T1000 (cell line): ENCODE measurements around the gene CFAP61.
"Not testable (repeated sequence)": the region's sequence is repeated elsewhere in the genome, so short reads cannot be mapped to it uniquely, and the experiment has no call there.

Experiments used
- DNase-seq: peaks from one replicate; lab custom pipeline; 2025; ENCODE audit warnings: mixed read lengths; lab: John Stamatoyannopoulos, UW

Gene CFAP61, protein sequence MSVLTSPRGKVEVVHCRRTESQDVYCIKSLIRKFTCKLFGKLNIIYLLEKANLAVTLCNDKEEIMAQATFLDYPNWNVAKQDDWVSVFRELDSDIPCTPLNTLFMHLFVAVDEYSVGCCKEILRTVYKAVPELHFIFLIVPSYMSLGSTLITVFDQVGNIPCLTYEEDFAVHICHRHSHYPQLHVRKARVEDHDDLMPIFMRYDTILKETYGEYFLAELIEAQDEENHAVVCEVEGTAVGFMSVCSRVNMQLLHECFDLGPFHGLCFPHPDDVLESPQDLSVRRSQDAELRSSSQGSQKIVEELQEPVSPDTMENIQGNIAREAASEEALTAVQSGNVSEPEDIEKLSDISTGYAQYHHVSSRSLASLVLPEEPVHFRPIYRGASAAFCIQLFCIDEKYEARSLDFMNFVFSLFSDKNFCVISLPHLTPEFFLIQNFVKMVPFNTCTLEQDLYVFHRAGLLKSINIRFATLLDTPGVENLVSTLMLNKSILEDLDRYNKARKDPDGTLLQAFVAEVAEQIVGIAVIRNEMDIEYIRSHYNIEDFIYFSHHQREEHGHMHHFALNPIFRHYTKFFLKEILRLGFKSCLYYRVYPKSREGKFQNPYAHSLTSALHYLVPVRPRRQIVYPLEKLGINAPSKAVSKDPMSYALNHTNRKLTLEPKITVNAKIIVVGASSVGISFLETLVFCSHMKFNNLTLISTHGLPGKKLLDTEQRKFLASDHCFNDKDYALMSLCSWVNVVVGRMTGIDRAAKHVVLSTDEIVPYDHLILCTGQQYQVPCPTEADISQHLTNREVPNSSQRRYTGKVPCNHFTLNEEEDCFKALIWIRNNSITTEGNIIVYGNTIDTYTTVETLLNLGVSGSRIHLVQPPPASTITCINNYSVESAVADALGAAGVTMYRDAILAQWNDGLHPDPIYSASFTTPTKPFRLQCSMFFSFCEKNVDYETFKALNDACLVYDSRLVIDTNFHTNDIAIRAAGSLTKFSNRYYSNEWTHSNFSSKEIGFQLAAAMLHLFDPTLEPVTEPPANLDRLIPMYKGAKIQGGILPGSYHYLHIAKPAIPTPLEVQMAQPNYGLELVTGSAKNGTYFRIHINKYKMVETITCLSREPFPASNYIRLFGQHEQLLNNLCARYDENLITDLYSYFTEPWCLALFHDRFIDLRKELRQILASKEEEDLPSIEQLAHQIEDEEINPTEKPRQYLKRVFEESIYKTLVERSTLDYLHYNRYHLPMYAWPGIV

DNA sequence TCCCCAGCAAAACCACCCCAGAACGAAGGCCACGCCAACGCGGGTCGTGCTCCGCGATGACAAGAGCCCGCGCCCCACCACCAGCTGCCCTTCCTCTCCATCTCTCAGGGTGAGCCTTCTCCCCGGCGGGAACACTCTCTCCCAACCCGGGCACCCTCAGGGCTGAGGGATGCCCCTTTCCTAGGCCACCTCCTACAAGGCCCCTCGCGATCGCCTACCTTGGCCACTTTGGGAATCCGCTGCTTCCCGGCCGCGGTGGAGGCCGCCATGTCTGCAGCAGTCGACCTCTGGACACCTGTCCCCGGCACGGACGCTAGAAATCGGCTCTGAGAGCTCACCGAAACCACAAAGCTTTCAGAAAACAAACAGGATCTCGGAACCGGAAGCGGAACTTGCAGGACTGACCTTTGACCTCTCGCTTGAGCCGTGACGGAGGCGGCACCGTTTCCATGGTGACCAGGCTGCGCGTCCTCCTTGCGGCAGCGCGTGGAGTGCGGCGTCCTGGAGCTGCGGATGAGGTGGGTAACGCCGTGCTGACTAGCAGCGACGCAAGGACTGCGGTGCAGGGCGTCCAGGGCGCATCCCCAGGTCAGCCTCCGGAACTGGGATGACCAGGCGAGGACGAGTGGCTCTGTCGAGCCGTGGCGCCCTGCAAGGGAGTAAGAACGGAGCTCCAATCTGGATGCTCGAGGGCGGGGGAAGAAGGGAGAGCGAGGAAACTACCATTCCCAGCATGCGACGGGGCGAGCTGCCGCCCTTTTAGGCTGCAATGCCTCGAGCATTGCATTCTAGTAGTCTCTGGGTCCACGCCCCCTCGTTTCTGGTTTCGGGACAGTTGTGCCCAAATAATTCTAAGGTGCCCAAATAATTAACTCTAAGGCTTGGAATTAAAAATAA, at the start of gene CFAP61, which contains the start of gene CRNKL1:
CFAP61 (plus strand) TSS at position 459 of the 897 bp plus-strand sequence. CDS start 4,122 bp downstream, outside the sequence.
CRNKL1 (minus strand) TSS at position 393 of the 897 bp plus-strand sequence; CDS start at position 269, 124 bp downstream.
- peak; percentile 89 for DNase-seq

DNA sequence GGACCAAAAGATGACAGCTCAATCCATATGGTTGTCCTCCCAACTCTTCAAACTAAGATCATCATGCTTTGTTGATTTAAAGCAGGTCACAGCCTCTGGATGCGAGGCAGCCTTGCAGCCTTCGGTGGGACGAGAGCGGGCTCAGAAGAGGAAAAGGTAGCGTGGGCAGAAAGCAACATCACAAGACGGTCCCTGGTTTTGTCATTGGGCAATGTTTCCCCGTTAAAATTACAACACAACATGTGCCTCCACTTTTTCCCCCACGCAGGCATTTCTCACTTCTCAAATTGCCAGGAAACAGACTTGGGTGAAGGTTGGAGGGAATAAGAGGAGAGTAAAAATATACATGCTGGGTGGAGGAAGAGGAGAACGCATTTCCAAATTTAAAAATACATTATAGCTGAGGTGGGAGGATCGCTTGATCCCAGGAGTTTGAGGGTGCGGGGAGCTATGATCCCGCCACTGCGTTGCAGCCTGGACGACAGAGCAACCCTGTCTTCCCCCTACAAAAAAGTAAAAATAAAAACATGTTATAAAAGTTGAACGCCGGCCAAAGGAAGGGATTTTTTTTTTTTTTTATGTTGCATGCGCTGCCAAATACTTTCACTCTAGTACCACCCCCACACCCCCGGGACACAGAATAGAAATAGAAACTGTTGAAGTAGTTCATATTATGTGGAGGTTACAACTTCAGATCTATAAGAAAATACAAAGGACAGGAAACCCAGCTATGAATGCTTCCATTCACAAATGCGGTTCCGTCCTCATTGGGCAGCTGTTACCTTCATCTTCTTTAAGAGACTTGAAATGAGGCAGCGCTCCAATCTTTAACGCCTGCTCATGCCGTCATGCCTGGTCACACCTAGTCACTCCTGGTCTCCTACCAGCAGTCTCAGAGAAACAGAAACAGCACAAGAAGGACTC, 49.0 kb upstream of the CFAP61 start:
- DNase-seq: no peak

DNA sequence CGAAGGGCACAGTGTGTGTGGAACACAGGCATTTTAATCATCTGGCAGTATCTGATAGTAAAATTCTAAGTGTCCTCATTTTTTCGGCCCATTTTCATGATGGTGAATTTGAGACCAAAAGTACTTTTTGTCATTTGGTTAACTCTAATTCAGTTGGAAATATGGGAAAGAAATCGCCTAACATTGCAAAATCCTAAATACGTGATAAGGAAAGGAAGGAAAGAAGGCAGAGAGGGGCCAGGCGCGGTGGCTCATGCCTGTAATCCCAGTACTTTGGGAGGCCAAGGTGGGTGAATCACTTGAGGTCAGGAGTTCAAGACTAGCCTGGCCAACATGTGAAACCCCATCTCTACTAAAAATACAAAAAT, 48.4 kb upstream of the CFAP61 start:
- DNase-seq: not testable (repeated sequence)

GRCh38 chr20:20005342-20005741, 47.0 kb upstream of the CFAP61 start:
- DNase-seq: no peak

DNA sequence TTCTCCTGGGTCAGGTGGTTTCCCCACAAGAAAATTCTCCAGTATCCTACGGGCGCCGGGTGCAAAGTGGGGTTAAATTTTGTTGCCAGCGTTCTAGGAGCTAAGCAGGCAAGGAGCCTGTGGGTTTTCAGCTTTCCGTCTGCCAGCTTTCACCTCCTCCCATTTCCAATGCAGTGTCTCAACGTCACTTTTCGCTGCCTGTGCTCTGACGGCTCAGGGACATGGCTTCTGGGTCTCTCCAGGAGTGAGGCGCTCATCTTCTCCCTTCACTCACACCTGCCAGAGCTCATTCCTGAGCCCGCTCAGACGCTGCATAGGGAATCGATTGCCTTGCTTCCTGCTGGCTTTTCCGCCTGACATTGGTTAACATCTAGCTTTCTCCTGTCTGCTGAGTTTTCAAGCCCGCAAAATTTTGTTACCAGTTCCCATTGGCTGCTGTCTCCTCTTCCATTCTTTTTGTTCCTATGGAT, 42.5 kb upstream of the CFAP61 start:
- no peak for DNase-seq

- DNase-seq: no peak
Observed at GRCh38 chr20:20010639-20011500, 41.5 kb upstream of the CFAP61 start.

DNA sequence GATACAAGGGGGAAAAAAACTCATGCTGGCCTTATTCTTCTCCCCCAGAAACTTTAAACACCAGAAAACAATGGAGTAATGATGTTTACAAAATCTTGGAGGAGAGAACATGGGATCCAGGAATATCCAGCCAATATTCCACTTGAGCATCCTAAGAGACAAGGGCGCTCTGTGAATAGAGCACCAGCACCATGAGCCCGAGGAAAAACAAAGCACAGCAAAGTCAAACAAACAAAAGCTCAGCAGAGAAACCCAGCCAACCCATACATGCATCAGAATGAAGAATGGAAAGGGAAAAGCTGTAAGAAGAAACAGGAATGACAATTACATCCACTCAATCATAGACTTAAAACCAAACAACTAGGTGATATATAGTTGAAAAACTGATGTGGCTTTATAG, 39.8 kb upstream of the CFAP61 start:
- DNase-seq: no peak

GRCh38 chr20:20014659-20015058, 37.7 kb upstream of the CFAP61 start:
- no peak for DNase-seq

DNA sequence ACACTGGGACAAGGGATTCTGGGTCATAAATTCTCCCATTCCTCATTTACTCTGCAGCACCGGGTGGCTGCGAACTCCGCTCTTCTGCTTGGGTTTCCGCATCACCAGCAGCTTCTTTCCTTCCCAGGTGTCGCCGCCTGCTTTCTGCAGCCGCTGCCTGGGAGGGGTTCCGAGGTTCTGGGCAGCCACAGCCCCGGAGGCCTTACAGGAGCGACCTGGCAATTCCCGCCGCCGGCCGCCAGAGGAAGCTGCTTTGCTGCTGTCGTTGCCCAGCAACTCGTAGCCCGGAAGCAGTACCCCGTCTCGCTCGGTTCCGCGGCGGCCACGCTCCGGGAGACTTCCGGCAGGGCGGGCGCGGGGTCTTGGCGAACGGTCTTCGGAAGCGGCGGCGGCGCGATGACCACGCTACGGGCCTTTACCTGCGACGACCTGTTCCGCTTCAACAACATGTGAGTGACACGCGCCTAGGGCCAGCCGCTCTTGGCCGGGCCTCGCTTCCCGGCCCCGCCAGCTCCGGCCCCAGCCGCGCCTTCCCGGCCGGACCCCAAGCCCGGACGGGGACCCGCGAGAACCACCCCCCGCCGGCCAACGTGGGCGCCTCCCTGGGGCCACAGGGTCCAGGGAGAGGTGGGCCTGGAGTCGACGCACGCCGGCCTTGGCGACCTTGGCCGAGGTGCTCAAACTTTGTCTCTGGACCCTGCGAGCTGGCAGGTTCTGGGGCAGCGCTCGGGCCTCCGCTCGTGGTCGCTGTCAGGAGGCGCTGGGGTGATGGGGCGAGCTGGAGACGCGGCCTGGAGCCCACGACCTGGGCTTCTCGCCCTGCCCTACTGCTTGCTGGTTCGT, 35.1 kb upstream of the CFAP61 start, which contains the start of gene NAA20:
NAA20 (plus strand) TSS at position 362 of the 843 bp plus-strand sequence; CDS start at position 397, 35 bp downstream.
- peak; percentile 87 for DNase-seq

GRCh38 chr20:20017844-20018185, 34.5 kb upstream of the CFAP61 start:
- DNase-seq: no peak

GRCh38 chr20:20018366-20018765, 34.0 kb upstream of the CFAP61 start:
- no peak for DNase-seq

DNA sequence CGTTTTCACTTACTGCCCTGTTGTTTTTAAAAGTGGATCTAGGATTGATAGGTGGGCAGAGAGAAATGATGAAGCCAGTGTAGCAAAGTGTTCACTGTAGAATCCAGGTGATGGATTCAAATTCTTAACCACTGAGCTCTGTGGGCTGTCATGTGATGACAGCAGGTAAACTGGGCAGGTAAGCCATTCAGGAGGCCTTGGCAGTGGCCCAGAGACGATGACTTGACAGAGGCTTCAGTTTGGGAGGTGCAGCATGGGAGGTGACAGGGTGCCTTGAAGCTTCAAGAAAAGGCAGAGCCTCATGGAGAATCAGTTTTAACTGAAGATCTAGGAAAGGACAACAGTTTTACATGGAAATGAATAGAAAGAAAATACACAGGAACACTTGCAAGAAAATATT, 33.2 kb upstream of the CFAP61 start:
- no peak for DNase-seq

GRCh38 chr20:20020908-20021307, 31.4 kb upstream of the CFAP61 start:
- no peak for DNase-seq

- DNase-seq: no peak
Observed at GRCh38 chr20:20021835-20022234, 30.5 kb upstream of the CFAP61 start.

- DNase-seq: no peak
Observed at GRCh38 chr20:20022498-20022897, 29.8 kb upstream of the CFAP61 start.

DNA sequence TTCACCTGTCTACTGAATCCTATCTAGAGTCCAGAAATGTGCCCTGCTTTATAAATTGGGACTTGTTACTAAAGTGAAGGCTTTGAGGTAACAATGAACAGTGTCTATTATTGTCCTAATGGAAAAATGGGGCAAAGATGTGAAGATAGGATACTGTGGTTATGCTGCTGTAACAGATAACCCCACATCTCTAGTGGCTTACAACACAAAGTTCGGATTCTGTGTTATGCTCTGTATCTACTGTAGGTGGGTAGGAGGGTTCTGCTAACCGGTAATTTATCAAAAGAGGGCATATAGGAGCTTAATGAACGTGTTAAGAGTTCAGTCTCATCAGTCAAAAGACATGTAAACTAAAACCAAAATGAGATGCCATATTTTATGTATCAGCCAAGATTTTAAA, 28.9 kb upstream of the CFAP61 start:
- DNase-seq: no peak

DNA sequence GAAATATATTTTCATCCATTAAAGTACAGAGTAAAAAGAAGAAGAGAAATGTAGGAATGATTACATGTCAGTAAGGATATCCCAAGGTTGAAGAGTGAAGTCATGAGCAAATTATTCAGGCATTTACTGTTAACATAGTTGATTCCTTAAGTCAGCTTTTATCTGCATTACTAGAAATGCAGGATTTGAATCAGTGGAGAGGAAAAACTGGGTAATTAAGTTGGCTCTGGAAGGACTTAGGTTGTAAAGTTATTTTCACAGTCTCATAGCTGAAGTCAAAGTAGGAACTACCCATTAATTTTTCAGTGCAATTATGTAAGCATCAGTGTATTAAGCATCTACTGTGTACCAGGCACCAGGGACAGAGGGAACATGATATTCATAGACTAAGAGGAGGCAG, 27.4 kb upstream of the CFAP61 start:
- no peak for DNase-seq

GRCh38 chr20:20027284-20027683, 25.0 kb upstream of the CFAP61 start:
- DNase-seq: no peak
